Tibial artery (tissue), 4 donors: ENCODE results near the gene ATP6AP1.

Experiments used
- DNase-seq, 2 donors: peaks; one replicate each; pipeline ENCODE4 v3.0.0-alpha.2; 2019
- H3K27ac ChIP-seq, 2 donors: fragments of 200-600 bp; sonication (generic) in 1 of 2; 1 replicate in 1 of 2; 2 replicates in 1 of 2; pipeline ENCODE4 v1.5.1; 2018 to 2019; ENCODE audit warnings: mild to moderate bottlenecking in 1 of 2
- H3K27me3 ChIP-seq, 2 donors: fragments of 200-600 bp; sonication (generic) in 1 of 2; one replicate each; pipeline versions ENCODE4 v1.5.1 to v1.6.0; 2016 to 2019
- H3K36me3 ChIP-seq, 3 donors: fragments of 200-600 bp; sonication (generic) in 2 of 3; one replicate each; pipeline ENCODE4 v1.5.1; 2016 to 2019; ENCODE audit warnings: mild to moderate bottlenecking in 2 of 3
- H3K4me1 ChIP-seq, 4 donors: fragments of 200-600 bp; sonication (generic) in 2 of 4; 1 replicate in 3 of 4; 2 replicates in 1 of 4; pipeline ENCODE4 v1.5.1; 2016 to 2019
- H3K4me3 ChIP-seq, 2 donors: fragments of 200-600 bp; sonication (generic) in 1 of 2; 1 replicate in 1 of 2; 2 replicates in 1 of 2; pipeline ENCODE4 v1.5.1; 2018 to 2019; ENCODE audit warnings: mild to moderate bottlenecking in 2 of 2
- H3K9me3 ChIP-seq, 3 donors: fragments of 200-600 bp; sonication (generic) in 1 of 3; one replicate each; pipeline ENCODE4 v1.5.1; 2016 to 2019
- intact Hi-C: fragments of 100-400 bp; cut with DNase I; formaldehyde crosslinking; loops from one replicate; pipeline ENCODE4 v1.15.0; 2023; ENCODE audit warnings: low total_unique reads
- TF ChIP-seq, protein P1 (sequence below), 2 experiments: fragments of 200-600 bp in 1 of 2; fragments of 450-650 bp in 1 of 2; IDR thresholded peaks; one replicate each; pipeline ENCODE4 v1.5.1; 2017 to 2019; ENCODE audit warnings: antibody characterized with exemption in 2 of 2, mild to moderate bottlenecking in 1 of 2, moderate library complexity in 1 of 2

Gene ATP6AP1

DNA sequence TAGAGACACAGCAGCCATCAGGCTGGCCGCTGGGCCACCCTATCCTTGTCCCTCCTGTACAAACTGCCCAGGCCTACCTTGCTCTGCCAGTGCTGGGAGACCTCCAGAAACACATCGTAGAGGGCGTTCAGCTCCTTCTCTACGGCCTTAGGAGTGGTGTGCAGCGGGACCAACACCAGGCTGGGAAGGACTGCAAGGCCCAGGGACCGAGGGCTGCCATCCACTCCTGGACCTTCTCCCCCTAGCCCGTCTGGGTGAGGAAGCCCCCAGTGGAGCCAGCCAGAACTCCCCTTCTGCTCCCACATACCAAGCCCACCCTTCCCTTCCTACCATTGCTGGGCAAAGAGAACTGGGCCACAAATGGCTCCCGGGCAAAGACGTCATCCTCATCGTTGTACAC is 25.3 kb upstream of the ATP6AP1 start:
- TF ChIP-seq, protein P1, sequence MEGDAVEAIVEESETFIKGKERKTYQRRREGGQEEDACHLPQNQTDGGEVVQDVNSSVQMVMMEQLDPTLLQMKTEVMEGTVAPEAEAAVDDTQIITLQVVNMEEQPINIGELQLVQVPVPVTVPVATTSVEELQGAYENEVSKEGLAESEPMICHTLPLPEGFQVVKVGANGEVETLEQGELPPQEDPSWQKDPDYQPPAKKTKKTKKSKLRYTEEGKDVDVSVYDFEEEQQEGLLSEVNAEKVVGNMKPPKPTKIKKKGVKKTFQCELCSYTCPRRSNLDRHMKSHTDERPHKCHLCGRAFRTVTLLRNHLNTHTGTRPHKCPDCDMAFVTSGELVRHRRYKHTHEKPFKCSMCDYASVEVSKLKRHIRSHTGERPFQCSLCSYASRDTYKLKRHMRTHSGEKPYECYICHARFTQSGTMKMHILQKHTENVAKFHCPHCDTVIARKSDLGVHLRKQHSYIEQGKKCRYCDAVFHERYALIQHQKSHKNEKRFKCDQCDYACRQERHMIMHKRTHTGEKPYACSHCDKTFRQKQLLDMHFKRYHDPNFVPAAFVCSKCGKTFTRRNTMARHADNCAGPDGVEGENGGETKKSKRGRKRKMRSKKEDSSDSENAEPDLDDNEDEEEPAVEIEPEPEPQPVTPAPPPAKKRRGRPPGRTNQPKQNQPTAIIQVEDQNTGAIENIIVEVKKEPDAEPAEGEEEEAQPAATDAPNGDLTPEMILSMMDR (IDR thresholded peaks at IDR 0.05) = no peak
- Histone ChIP-seq H3K4me3 (no peak overlapping the region), H3K36me3 (peaks cover 15 to 24% (median 23%) of the 10 kb centered on the region in 3 donors), H3K4me1 (peaks cover 0 to 19% (median 14%) of the 10 kb centered on the region in 4 donors), H3K27me3 (no peaks in the 10 kb centered on the region), H3K27ac (no peak overlapping the region), H3K9me3 (no peaks in the 10 kb centered on the region)
- DNase-seq = peak in 1 of 2 donors; percentile 45
- intact Hi-C loops = loop anchor here (5.0 kb wide), 1 partner anchor 129 kb away; no protein-coding TSS in a partner anchor

DNA sequence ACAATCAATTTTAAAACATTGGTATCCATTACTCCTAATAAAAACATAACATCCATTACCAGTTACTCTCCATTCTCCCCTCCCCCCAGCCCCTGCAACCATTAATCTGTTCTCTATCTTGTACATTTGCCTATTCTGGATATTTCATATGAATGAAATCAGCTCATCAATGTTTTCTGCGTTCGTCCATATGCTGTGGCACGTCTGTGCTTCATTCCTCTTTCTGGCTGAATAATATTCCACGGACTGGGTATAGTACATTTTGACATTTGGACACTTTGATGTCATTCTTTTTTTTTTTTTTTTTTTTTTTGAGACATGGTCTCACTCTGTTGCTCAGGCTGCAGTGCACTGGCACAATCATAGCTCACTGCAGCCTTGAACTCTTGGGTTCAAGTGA is 24.6 kb upstream of the ATP6AP1 start:
- intact Hi-C loops = loop anchor here (5.0 kb wide), 1 partner anchor 128 kb away; no protein-coding TSS in a partner anchor
- Histone ChIP-seq H3K27ac (no peak overlapping the region), H3K4me3 (no peak overlapping the region), H3K27me3 (no peaks in the 10 kb centered on the region), H3K9me3 (no peaks in the 10 kb centered on the region), H3K36me3 (peaks cover 15 to 24% (median 23%) of the 10 kb centered on the region in 3 donors), H3K4me1 (peaks cover 0 to 22% (median 14%) of the 10 kb centered on the region in 4 donors)
- TF ChIP-seq, protein P1 (IDR thresholded peaks at IDR 0.05) = no peak
- DNase-seq = no peak

DNA sequence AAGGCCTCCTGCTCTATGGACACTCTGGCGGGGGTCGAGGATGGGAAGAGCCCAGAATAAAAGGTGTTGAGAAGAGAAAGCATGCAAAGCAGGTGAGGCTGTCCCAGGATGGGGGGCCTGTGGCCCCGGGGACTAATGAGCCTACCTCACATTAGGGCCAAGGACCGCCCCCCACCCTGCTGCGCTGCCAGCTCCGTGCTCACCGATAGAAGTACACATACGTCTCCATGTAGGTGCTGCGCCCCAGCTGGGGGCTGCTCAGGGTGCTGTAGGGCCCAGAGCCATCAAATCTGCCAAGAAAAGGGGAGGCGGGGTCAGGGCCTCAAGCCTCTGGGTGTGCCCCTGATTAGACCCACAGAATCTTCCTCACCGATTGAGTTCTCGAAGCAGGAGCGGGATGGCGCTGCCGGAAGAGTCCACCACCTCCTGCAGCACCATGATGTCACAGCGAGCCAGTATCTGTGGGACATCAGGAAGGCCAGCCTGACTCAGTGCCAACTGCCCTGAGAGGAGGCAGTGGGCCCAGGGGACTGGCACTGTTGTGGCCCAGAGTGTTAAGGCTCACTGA is 23.8 kb upstream of the ATP6AP1 start:
- Histone ChIP-seq H3K4me3 (no peak overlapping the region), H3K27ac (no peak overlapping the region), H3K36me3 (peaks cover 7 to 17% (median 16%) of the 10 kb centered on the region in 3 donors), H3K9me3 (no peaks in the 10 kb centered on the region), H3K27me3 (no peaks in the 10 kb centered on the region), H3K4me1 (peaks cover 0 to 18% (median 10%) of the 10 kb centered on the region in 4 donors)
- TF ChIP-seq, protein P1 (IDR thresholded peaks at IDR 0.05) = no peak
- intact Hi-C loops = loop anchor here (5.0 kb wide), 1 partner anchor 128 kb away; no protein-coding TSS in a partner anchor
- DNase-seq = peak in 1 of 2 donors; percentile 33

DNA sequence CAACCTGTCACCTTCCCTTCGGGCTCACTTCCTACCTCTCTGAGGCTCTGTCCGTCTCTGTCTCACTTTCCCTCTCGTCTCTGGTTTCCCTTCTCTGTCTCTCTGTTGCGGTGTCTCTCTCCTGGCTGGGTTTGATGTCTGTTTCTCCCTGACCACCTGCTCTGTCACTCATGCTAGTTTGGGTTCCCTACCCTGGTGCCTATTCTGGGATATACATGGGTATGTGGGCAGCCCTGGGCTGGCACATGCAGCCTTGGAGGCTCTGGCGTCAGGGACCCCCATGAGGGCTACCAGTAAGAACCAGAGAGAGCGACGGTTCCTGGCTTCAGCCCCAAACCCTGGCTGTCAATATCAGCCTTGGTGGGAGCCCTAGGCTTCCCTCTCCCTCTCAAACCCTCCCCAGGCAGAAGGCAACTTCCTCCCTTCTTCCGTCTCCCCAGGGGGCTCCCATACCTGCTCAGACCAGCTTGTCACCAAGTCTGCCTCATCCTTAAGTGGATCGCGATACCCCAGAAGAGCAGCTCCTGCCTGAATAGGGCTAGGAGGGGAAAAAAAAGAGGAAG is 19.7 kb upstream of the ATP6AP1 start:
- intact Hi-C loops = no loop called here
- H3K27ac ChIP-seq = peak overlapping the region; percentile 72 to 81
- no peaks in the 10 kb centered on the region for H3K27me3 ChIP-seq
- TF ChIP-seq, protein P1 (IDR thresholded peaks at IDR 0.05) = no peak
- peaks cover 0 to 7% (median 0%) of the 10 kb centered on the region in 3 donors for H3K36me3 ChIP-seq
- H3K4me3 ChIP-seq = peak overlapping the region; percentile 46 to 51
- DNase-seq = no peak
- no peaks in the 10 kb centered on the region for H3K9me3 ChIP-seq
- H3K4me1 ChIP-seq = peaks cover 0 to 26% (median 5%) of the 10 kb centered on the region in 4 donors

DNA sequence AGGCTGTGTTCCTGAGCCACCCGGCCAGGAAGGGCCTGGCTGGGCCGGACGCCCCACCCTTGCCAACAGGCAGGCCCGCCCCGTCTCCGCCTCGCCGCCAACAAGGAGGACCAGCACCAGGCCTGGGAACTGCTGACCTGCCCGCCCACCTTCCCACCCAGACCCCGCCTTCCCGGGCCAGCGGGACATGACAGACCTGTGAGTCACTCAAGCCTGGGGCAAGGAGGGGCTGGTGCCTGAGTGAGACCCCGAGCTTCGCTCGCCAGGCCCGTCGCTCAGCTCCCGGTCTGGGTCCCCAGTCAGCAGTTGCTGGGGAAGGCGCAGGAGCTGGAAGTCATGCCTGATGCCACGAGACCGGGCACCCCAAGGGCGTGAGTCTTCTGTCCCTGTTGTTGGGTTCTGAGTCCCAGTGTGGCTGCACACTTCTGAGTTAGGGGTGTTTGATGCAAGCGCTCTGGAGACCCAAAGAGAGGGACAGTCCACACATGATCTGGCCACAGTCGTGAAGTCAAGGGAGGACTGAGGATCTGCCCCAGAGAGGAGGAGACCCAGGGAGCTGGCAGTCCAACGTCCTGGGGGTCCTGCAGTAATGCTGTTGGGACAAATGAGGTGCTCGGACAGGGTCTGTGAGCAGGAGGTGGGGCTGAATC is 19.1 kb upstream of the ATP6AP1 start, which contains the start of gene DNASE1L1:
TSS of gene DNASE1L1 (minus strand) at position 33 of the 650 bp plus-strand sequence. CDS start 3,686 bp downstream, outside the sequence.
- Histone ChIP-seq H3K27me3 (no peaks in the 10 kb centered on the region), H3K36me3 (peaks cover 0 to 13% (median 0%) of the 10 kb centered on the region in 3 donors), H3K9me3 (no peaks in the 10 kb centered on the region), H3K27ac (peak within 1 kb of the TSS; percentile 72 to 81), H3K4me3 (peak within 1 kb of the TSS; percentile 46 to 51), H3K4me1 (peaks cover 0 to 26% (median 5%) of the 10 kb centered on the region in 4 donors)
- TF ChIP-seq, protein P1 (IDR thresholded peaks at IDR 0.05) = no peak
- intact Hi-C loops = no loop called here
- DNase-seq = peak; percentile 87 to 96
